Natural killer cell (primary cell): ENCODE measurements around the gene EPB41L4B. TPM values are rescaled to one million over a fixed set of nuclear protein-coding genes. Genes with fewer than 3 reads are reported as not detected.
"Not testable (repeated sequence)": the region's sequence is repeated elsewhere in the genome, so short reads cannot be mapped to it uniquely, and the experiment has no call there.

Experiments
- ATAC-seq, 3 donors: fragments of 150-1000 bp in 2 of 3; fragments of 200-7000 bp in 1 of 3; cut with Tn5 transposase; 1 replicate in 1 of 3; 2 replicates in 2 of 3; pipeline ENCODE4 v1.10.0; 2021; ENCODE audit warnings: mild to moderate bottlenecking in 2 of 3, moderate library complexity in 2 of 3
- DNase-seq, 2 donors: peaks; one replicate each; pipeline versions ENCODE4 v3.0.0 to v3.0.0-alpha.2; 2013 to 2021; ENCODE audit warnings: mixed read lengths in 1 of 2
- H3K27ac ChIP-seq: one replicate; pipeline ENCODE4 v1.5.1; 2013; ENCODE audit warnings: mild to moderate bottlenecking, low read length
- H3K27me3 ChIP-seq: one replicate; pipeline ENCODE4 v1.6.1; 2013; ENCODE audit warnings: low read length; ENCODE audit not compliant: control insufficient read depth, insufficient read depth
- H3K36me3 ChIP-seq: one replicate; pipeline ENCODE4 v1.6.1; 2013; ENCODE audit warnings: low read length; ENCODE audit not compliant: control insufficient read depth, insufficient read depth
- H3K4me1 ChIP-seq: one replicate; pipeline ENCODE4 v1.6.1; 2013; ENCODE audit warnings: low read length; ENCODE audit not compliant: control insufficient read depth, insufficient read depth
- H3K4me3 ChIP-seq: one replicate; pipeline ENCODE4 v1.5.1; 2013; ENCODE audit warnings: low read length
- H3K9me3 ChIP-seq: one replicate; pipeline ENCODE4 v1.6.1; 2013; ENCODE audit warnings: low read length; ENCODE audit not compliant: control insufficient read depth, insufficient read depth
- H3K27ac Mint-ChIP-seq, 2 donors: one replicate each; pipeline ENCODE4 v1.8.0; 2022; ENCODE audit warnings: mild to moderate bottlenecking in 2 of 2, mixed read lengths in 2 of 2, moderate library complexity in 1 of 2
- H3K27me3 Mint-ChIP-seq, 2 donors: one replicate each; pipeline ENCODE4 v1.8.0; 2022; ENCODE audit warnings: low read depth in 2 of 2, mixed read lengths in 2 of 2
- H3K36me3 Mint-ChIP-seq: one replicate; pipeline ENCODE4 v1.8.0; 2022; ENCODE audit warnings: mixed read lengths
- H3K4me1 Mint-ChIP-seq, 2 donors: one replicate each; pipeline ENCODE4 v1.8.0; 2022; ENCODE audit warnings: mixed read lengths in 2 of 2
- H3K4me3 Mint-ChIP-seq: one replicate; pipeline ENCODE4 v1.8.0; 2022; ENCODE audit warnings: mild to moderate bottlenecking, moderate library complexity, mixed read lengths
- H3K9me3 Mint-ChIP-seq, 2 donors: one replicate each; pipeline ENCODE4 v1.8.0; 2022; ENCODE audit warnings: mixed read lengths in 2 of 2
- WGBS: methylation state at CpG from one replicate; pipeline ENCODE4 v1.1.7; 2013; ENCODE audit warnings: missing lambda C conversion rate; ENCODE audit not compliant: insufficient coverage; 5-methylcytosine and 5-hydroxymethylcytosine counted together
- intact Hi-C: fragments of 100-400 bp; cut with micrococcal nuclease; formaldehyde crosslinking; loops from one replicate; pipeline ENCODE4 v1.14.2; 2022
- total RNA-seq, 4 donors: library from RNA; stranded (reverse); fragments of 120-200 nt in 1 of 4; gene quantifications; one replicate each; pipeline versions ENCODE4 v1.2.3 to v1.2.4, GENCODE V29; 2013 to 2022
- TF ChIP-seq, protein P1 (sequence below): fragments of 200-600 bp; IDR thresholded peaks from one replicate; pipeline ENCODE4 v1.8.0; 2022; ENCODE audit warnings: antibody characterized with exemption

Gene EPB41L4B
- total RNA-seq, 3 donors from 2014 or later (not counting 1 experiment from before 2014, with no cell fraction given): not detected

DNA sequence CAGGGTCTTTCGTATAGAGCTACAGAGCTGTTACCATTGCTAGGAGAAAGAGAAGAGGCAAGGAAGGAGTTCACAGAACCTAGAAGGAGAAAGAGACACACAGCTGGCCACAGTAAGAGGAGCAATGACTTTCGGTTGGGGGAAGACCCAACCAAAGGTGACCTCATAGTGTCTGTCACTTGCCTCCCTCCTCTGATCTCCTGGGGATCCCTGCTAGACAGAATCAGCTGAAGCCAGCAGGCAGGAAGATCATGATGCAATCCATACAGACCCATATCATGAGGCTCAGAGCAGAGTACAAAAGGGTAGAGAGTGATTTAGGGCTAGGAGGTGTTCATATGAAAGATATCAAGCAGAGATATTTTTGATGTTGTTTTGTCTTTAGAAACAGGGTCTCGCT, 26.0 kb upstream of the EPB41L4B start:
- Histone ChIP-seq H3K4me3 (no peak overlapping the region), H3K9me3 (no peaks in the 10 kb centered on the region), H3K27ac (no peak overlapping the region), H3K27me3 (no peaks in the 10 kb centered on the region), H3K4me1 (no peaks in the 10 kb centered on the region), H3K36me3 (no peaks in the 10 kb centered on the region)
- TF ChIP-seq, protein P1, sequence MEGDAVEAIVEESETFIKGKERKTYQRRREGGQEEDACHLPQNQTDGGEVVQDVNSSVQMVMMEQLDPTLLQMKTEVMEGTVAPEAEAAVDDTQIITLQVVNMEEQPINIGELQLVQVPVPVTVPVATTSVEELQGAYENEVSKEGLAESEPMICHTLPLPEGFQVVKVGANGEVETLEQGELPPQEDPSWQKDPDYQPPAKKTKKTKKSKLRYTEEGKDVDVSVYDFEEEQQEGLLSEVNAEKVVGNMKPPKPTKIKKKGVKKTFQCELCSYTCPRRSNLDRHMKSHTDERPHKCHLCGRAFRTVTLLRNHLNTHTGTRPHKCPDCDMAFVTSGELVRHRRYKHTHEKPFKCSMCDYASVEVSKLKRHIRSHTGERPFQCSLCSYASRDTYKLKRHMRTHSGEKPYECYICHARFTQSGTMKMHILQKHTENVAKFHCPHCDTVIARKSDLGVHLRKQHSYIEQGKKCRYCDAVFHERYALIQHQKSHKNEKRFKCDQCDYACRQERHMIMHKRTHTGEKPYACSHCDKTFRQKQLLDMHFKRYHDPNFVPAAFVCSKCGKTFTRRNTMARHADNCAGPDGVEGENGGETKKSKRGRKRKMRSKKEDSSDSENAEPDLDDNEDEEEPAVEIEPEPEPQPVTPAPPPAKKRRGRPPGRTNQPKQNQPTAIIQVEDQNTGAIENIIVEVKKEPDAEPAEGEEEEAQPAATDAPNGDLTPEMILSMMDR: no peak
- no peak overlapping the region for H3K4me3 Mint-ChIP-seq
- H3K9me3 Mint-ChIP-seq: no peaks in the 10 kb centered on the region
- intact Hi-C loops: no loop called here
- WGBS: 79% methylated on average over 3 of the region's 3 CpGs
- ATAC-seq: no peak
- no peaks in the 10 kb centered on the region for H3K36me3 Mint-ChIP-seq
- no peak overlapping the region for H3K27ac Mint-ChIP-seq
- no peak for DNase-seq
- H3K4me1 Mint-ChIP-seq: no peaks in the 10 kb centered on the region
- H3K27me3 Mint-ChIP-seq: no peaks in the 10 kb centered on the region

DNA sequence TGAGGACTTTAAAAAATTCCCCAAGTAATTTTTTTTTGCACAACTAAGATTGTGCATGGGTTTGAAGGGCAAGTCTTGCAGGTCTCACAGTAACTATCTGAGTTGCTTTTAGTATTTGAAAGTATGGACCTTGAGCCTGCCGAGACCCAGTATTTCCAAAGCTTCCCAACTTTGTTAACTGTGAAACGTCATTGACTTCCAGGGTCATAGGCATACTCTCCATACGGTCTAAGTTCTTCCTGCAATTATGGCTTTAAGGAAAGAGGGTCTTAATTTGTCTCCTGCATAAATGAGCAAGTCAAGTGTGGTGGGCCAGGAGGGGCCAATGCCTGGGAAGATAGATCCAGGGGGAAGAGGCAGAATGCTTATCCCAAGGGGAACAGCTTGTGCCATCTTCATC, 24.0 kb upstream of the EPB41L4B start:
- no peak overlapping the region for H3K4me3 Mint-ChIP-seq
- no peaks in the 10 kb centered on the region for H3K9me3 Mint-ChIP-seq

DNA sequence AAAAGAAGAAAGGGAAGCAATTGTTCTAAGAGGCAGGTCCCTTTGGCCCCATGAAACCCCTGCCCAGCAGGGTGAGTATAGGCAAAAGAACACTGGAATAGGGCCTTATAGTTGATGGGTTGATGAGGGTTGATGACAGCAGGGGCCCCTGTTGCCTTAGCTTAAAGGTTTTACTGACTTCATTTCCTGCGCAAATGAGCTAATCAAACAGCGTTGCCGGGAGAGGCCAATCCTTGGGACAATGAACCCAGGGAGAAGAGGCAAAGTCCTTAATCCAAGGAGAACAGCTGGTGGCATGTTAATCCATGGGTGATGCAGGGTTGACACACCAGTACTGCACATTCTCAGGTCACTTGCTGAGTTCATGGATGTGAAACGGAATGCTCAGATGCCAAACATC, 22.0 kb upstream of the EPB41L4B start:
- no peak for DNase-seq
- intact Hi-C loops: no loop called here
- 96% methylated on average over 4 of the region's 4 CpGs for WGBS
- Histone ChIP-seq H3K27ac (no peak overlapping the region), H3K4me1 (no peaks in the 10 kb centered on the region), H3K27me3 (no peaks in the 10 kb centered on the region), H3K4me3 (no peak overlapping the region), H3K9me3 (no peaks in the 10 kb centered on the region), H3K36me3 (no peaks in the 10 kb centered on the region)
- H3K4me1 Mint-ChIP-seq: no peaks in the 10 kb centered on the region
- H3K36me3 Mint-ChIP-seq: no peaks in the 10 kb centered on the region
- no peaks in the 10 kb centered on the region for H3K9me3 Mint-ChIP-seq
- TF ChIP-seq, protein P1: no peak
- ATAC-seq: no peak
- H3K4me3 Mint-ChIP-seq: no peak overlapping the region
- no peaks in the 10 kb centered on the region for H3K27me3 Mint-ChIP-seq
- H3K27ac Mint-ChIP-seq: no peak overlapping the region

More for the DNA sequence above, 24.0 kb upstream of the EPB41L4B start:
- intact Hi-C loops: no loop called here
- Mint-ChIP-seq H3K27me3 (no peaks in the 10 kb centered on the region), H3K36me3 (no peaks in the 10 kb centered on the region), H3K4me1 (no peaks in the 10 kb centered on the region), H3K27ac (no peak overlapping the region)
- no peak overlapping the region for H3K4me3 ChIP-seq
- 97% methylated on average over 3 of the region's 3 CpGs for WGBS
- no peaks in the 10 kb centered on the region for H3K27me3 ChIP-seq
- ATAC-seq (no peak), DNase-seq (no peak)
- TF ChIP-seq, protein P1: no peak
- H3K9me3 ChIP-seq: no peaks in the 10 kb centered on the region
- no peaks in the 10 kb centered on the region for H3K4me1 ChIP-seq
- no peak overlapping the region for H3K27ac ChIP-seq
- no peaks in the 10 kb centered on the region for H3K36me3 ChIP-seq

DNA sequence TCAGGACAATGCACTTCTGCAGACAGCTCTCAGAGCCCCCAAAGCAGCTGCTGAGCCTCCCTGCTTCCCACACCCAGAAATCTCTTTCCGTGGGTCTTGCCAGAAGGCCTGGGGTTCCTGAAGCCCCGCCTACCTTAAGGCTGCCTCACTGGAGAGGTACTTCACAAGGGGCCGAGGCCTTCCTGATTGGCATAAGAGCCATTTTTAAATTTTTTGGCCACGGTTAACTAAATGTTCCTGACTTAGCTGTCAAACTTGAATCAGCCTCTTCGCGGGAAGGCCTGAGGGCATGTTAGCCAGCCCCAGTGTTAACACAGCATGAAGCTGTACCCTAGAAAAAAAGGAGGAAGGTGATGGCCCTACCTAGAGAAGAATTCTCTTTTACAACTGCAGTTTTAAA, 20.7 kb upstream of the EPB41L4B start:
- no peaks in the 10 kb centered on the region for H3K9me3 Mint-ChIP-seq
- no peak for ATAC-seq

DNA sequence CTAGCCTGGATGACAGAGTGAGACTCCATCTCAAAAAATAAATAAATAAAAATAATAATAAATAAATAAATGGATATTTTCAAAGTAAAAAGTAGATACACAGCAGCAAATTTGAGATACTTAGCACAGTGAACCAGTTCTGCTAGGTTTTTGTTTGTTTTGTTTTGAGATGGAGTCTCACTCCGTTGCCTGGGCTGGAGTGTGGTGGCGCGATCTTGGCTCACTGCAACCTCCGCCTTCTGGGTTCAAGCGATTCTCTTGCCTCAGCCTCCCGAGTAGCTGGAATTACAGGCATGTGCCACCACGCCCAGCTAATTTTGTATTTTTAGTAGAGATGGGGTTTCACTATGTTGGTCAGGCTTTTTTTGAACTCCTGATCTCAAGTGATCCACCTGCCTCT, 20.1 kb upstream of the EPB41L4B start:
- not testable (repeated sequence) for H3K4me3 ChIP-seq, H3K27me3 Mint-ChIP-seq, H3K36me3 Mint-ChIP-seq

More for the DNA sequence above, 20.7 kb upstream of the EPB41L4B start:
- 68% methylated on average over 6 of the region's 6 CpGs for WGBS
- Mint-ChIP-seq H3K4me1 (no peaks in the 10 kb centered on the region), H3K27me3 (no peaks in the 10 kb centered on the region), H3K27ac (no peak overlapping the region), H3K36me3 (no peaks in the 10 kb centered on the region), H3K4me3 (no peak overlapping the region)
- DNase-seq: no peak
- Histone ChIP-seq H3K36me3 (no peaks in the 10 kb centered on the region), H3K4me3 (no peak overlapping the region), H3K27me3 (no peaks in the 10 kb centered on the region), H3K4me1 (no peaks in the 10 kb centered on the region), H3K27ac (no peak overlapping the region), H3K9me3 (no peaks in the 10 kb centered on the region)
- TF ChIP-seq, protein P1: no peak
- intact Hi-C loops: no loop called here

More for the DNA sequence above, 20.1 kb upstream of the EPB41L4B start:
- H3K36me3 ChIP-seq, H3K27ac Mint-ChIP-seq, DNase-seq, intact Hi-C loops, H3K27me3 ChIP-seq, ATAC-seq, H3K9me3 ChIP-seq, H3K4me1 Mint-ChIP-seq, H3K9me3 Mint-ChIP-seq, H3K4me1 ChIP-seq, H3K27ac ChIP-seq, H3K4me3 Mint-ChIP-seq: not testable (repeated sequence)
- WGBS: 87% methylated on average over 7 of the region's 7 CpGs
